Upper lobe of left lung (tissue), 4 donors: ENCODE measurements around the gene USP13.

Source experiments
- POLR2A ChIP-seq, 4 donors: fragments of 450-650 bp; IDR thresholded peaks; one replicate each; pipeline ENCODE4 v1.5.1; 2016 to 2017; ENCODE audit warnings: antibody characterized with exemption in 4 of 4, mild to moderate bottlenecking in 2 of 4
- POLR2AphosphoS5 ChIP-seq, 2 donors: sonication (generic); formaldehyde crosslinking; IDR thresholded peaks; one replicate each; pipeline ENCODE4 v1.5.1; 2017; ENCODE audit warnings: antibody characterized with exemption in 2 of 2
- TF ChIP-seq, protein P1 (sequence below), 6 experiments: fragments of 450-650 bp in 4 of 6; fragments of 200-600 bp in 2 of 6; sonication (generic) in 2 of 6; IDR thresholded peaks; one replicate each; pipeline ENCODE4 v1.5.1; 2016 to 2019; ENCODE audit warnings: antibody characterized with exemption in 6 of 6

DNA sequence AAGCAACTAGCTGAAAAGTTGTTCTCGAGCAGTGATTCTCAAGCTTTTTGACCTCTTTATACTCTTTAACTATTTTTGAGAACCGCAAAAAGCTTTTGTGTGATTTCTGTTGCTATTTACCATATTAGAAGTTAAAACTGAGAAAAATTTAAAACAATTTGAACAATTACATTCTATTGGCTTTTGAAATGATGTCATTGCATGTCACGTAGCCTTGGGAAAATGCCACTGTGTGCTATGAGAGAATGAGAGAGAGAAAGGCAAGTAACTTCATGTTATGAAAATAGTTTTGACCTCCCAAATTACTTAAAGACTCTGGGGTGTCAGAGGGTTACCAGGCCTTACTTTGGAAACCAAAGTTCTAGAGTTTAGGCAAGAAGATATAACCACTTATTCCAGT is 8.0 kb downstream of the USP13 start:
- TF ChIP-seq, protein P1, sequence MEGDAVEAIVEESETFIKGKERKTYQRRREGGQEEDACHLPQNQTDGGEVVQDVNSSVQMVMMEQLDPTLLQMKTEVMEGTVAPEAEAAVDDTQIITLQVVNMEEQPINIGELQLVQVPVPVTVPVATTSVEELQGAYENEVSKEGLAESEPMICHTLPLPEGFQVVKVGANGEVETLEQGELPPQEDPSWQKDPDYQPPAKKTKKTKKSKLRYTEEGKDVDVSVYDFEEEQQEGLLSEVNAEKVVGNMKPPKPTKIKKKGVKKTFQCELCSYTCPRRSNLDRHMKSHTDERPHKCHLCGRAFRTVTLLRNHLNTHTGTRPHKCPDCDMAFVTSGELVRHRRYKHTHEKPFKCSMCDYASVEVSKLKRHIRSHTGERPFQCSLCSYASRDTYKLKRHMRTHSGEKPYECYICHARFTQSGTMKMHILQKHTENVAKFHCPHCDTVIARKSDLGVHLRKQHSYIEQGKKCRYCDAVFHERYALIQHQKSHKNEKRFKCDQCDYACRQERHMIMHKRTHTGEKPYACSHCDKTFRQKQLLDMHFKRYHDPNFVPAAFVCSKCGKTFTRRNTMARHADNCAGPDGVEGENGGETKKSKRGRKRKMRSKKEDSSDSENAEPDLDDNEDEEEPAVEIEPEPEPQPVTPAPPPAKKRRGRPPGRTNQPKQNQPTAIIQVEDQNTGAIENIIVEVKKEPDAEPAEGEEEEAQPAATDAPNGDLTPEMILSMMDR (IDR thresholded peaks at IDR 0.05) = no peak
- TF ChIP-seq POLR2A (IDR thresholded peaks at IDR 0.05) (no peak), POLR2AphosphoS5 (IDR thresholded peaks at IDR 0.05) (no peak)
